Transverse colon (tissue), 4 donors: ENCODE data around the gene MBNL2. TPM values are rescaled to one million over a fixed set of nuclear protein-coding genes. Genes with fewer than 3 reads are reported as not detected.

Experiments used
- DNase-seq: peaks from one replicate; pipeline ENCODE4 v3.0.0-alpha.2; 2019
- H3K27ac ChIP-seq, 4 donors: fragments of 200-600 bp; sonication (generic); 2 replicates each; pipeline ENCODE4 v1.5.1; 2016 to 2018; ENCODE audit warnings: inconsistent platforms in 4 of 4
- H3K27me3 ChIP-seq: fragments of 200-600 bp; sonication (generic); 2 replicates; pipeline ENCODE4 v1.5.1; 2017; ENCODE audit warnings: inconsistent platforms
- H3K36me3 ChIP-seq, 4 donors: fragments of 200-600 bp; sonication (generic); 2 replicates each; pipeline ENCODE4 v1.5.1; 2017 to 2019; ENCODE audit warnings: inconsistent platforms in 4 of 4
- H3K4me1 ChIP-seq, 4 donors: fragments of 200-600 bp; sonication (generic); 2 replicates each; pipeline ENCODE4 v1.5.1; 2017 to 2020; ENCODE audit warnings: inconsistent platforms in 4 of 4
- H3K4me3 ChIP-seq, 4 donors: fragments of 200-600 bp; sonication (generic); 1 replicate in 1 of 4; 2 replicates in 3 of 4; pipeline versions ENCODE4 v1.5.1 to v1.6.1; 2017 to 2019; ENCODE audit warnings: inconsistent platforms in 4 of 4
- H3K9me3 ChIP-seq, 2 donors: fragments of 200-600 bp; sonication (generic); 2 replicates each; pipeline ENCODE4 v1.5.1; 2017 to 2019; ENCODE audit warnings: inconsistent platforms in 2 of 2
- EP300 ChIP-seq: sonication (generic); formaldehyde crosslinking; IDR thresholded peaks from one replicate; pipeline ENCODE4 v1.6.1; 2017; ENCODE audit warnings: antibody characterized with exemption, low read depth
- POLR2A ChIP-seq: fragments of 450-650 bp; IDR thresholded peaks from one replicate; pipeline ENCODE4 v1.6.1; 2016; ENCODE audit warnings: antibody characterized with exemption, mild to moderate bottlenecking, moderate library complexity
- POLR2AphosphoS5 ChIP-seq, 3 donors: sonication (generic); formaldehyde crosslinking; IDR thresholded peaks; one replicate each; pipeline ENCODE4 v1.6.1; 2016; ENCODE audit warnings: antibody characterized with exemption in 3 of 3
- WGBS, 2 donors: methylation state at CpG; one replicate each; pipeline ENCODE4 v1.1.5; 2018; ENCODE audit warnings: low coverage in 1 of 2; 5-methylcytosine and 5-hydroxymethylcytosine counted together
- in situ Hi-C, 4 donors: fragments of 200-750 bp; cut with MboI; loops; one replicate each; pipeline versions ENCODE4 v1.15.0 to v1.15.1; 2017; ENCODE audit warnings: low sequenced_read_pairs in 3 of 4, low pct_ligation_motif_present in 1 of 4, low pct_unique_long_range_greater_than_20kb in 1 of 4
- intact Hi-C: fragments of 100-400 bp; cut with DNase I; formaldehyde crosslinking; loops from one replicate; pipeline ENCODE4 v1.15.1; 2023; ENCODE audit warnings: low total_unique reads
- total RNA-seq, 4 donors: library from RNA; depleted of rRNA; stranded (reverse); fragments of >200 nt; gene quantifications; one replicate each; pipeline ENCODE4 v1.1.0, GENCODE V29; 2016
- TF ChIP-seq, protein P1 (sequence below), 5 experiments: fragments of 200-600 bp in 3 of 5; fragments of 450-650 bp in 2 of 5; sonication (generic) in 3 of 5; IDR thresholded peaks; 1 replicate in 2 of 5; 2 replicates in 3 of 5; pipeline ENCODE4 v1.5.1; 2016 to 2017; ENCODE audit warnings: antibody characterized with exemption in 5 of 5, inconsistent platforms in 3 of 5, mild to moderate bottlenecking in 2 of 5, moderate library complexity in 1 of 5

MBNL2 gene
- total RNA-seq, 4 donors from 2014 or later, result 26.9 to 53.7 (median 46.1) TPM

DNA sequence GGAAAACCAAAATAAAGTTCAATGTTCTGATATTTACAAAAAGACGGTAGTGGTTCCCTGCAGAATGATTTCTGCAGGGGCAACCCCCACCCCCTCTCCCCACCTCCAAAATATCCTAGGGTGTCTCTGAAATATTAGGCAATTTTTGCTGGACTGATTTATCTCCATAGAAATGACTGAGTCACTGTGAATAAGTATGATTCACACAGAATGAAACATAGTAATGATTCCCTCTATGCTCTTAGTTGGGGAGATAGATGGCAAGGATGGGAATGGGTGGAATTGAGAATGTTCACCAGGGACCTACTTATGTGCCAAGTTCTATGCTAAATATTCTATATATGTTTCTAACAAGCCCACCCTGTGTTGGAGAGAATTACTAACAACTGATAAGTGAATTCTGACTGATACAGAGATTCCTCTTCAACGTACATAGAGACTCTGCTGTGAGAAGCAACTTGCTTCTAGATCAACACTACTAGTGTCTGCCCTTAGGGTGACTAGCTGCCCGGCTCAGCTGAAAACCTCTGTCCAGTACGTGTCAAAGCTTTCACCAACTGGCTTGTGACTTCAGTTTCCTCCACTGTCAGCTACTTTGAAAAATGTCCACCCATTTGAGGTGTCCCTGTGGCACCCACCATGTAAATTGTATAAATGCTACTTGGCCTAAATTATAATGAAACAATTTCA lies 173.5 kb downstream of the MBNL2 start:
- DNase-seq, result no peak
- Histone ChIP-seq H3K4me3 (no peak overlapping the region), H3K4me1 (peaks cover 0 to 4% (median 0%) of the 10 kb centered on the region in 4 donors), H3K36me3 (peaks cover 0 to 24% (median 0%) of the 10 kb centered on the region in 4 donors), H3K27me3 (no peaks in the 10 kb centered on the region), H3K27ac (no peak overlapping the region), H3K9me3 (no peaks in the 10 kb centered on the region)
- in situ Hi-C loops (no loop called here), intact Hi-C loops (no loop called here)
- 88 to 100% methylated on average over 1 to 4 of the region's 4 CpGs for WGBS, 2 donors
- TF ChIP-seq, protein P1, sequence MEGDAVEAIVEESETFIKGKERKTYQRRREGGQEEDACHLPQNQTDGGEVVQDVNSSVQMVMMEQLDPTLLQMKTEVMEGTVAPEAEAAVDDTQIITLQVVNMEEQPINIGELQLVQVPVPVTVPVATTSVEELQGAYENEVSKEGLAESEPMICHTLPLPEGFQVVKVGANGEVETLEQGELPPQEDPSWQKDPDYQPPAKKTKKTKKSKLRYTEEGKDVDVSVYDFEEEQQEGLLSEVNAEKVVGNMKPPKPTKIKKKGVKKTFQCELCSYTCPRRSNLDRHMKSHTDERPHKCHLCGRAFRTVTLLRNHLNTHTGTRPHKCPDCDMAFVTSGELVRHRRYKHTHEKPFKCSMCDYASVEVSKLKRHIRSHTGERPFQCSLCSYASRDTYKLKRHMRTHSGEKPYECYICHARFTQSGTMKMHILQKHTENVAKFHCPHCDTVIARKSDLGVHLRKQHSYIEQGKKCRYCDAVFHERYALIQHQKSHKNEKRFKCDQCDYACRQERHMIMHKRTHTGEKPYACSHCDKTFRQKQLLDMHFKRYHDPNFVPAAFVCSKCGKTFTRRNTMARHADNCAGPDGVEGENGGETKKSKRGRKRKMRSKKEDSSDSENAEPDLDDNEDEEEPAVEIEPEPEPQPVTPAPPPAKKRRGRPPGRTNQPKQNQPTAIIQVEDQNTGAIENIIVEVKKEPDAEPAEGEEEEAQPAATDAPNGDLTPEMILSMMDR (IDR thresholded peaks at IDR 0.05), result no peak
- TF ChIP-seq EP300, result no peak
- no peak for TF ChIP-seq POLR2AphosphoS5 (IDR thresholded peaks at IDR 0.05)
- TF ChIP-seq POLR2A, result no peak

DNA sequence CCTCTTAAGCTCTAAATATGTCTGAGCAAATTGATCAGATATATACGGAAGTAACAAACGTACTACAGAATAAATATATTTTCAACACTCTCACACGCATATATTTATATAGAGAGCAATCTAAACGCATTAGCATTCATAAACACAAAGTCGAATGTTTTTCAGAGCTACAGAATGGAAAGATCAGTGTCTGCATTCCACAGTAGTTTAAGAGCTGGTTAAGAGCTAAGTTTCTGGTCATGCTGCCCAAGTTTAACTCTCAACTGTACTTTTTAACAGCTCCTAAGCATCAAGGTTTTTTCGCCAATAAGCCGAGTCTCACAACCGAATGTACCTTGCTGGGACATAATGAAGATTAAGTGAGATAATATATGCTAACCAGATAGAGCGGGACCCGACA lies 175.1 kb downstream of the MBNL2 start:
- Histone ChIP-seq H3K27me3 (no peaks in the 10 kb centered on the region), H3K9me3 (no peaks in the 10 kb centered on the region), H3K36me3 (peaks cover 0 to 10% (median 0%) of the 10 kb centered on the region in 4 donors), H3K4me1 (peaks cover 0 to 4% (median 0%) of the 10 kb centered on the region in 4 donors), H3K4me3 (no peak overlapping the region), H3K27ac (no peak overlapping the region)
- DNase-seq, result no peak
- in situ Hi-C loops, result no loop called here
- WGBS, 2 donors, result 78 to 86% methylated on average over 10 of the region's 10 CpGs
- TF ChIP-seq POLR2AphosphoS5 (IDR thresholded peaks at IDR 0.05), result no peak
- TF ChIP-seq, protein P1 (IDR thresholded peaks at IDR 0.05), result no peak
- no peak for TF ChIP-seq POLR2A
- TF ChIP-seq EP300, result no peak
- intact Hi-C loops, result no loop called here

DNA sequence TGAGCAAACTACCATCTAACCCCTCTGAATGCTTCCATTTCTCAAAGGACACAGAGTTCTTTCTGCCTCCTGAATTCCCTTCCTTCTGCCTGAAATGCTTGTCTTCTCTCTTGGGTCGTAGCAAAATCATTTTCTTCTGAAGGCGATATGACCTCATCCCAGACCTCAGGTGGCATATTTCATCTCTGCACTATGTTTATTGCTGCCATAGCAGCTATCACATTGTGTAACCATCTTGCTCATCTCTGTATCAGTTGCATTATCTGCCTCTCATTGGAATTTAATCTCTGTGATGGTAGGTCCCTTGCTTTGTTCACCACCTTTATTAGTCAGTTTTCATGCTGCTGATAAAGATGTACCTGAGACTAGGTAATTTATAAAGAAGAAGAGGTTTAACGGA lies 179.3 kb downstream of the MBNL2 start:
- TF ChIP-seq POLR2A, result no peak
- TF ChIP-seq, protein P1 (IDR thresholded peaks at IDR 0.05), result no peak
- no peak for TF ChIP-seq POLR2AphosphoS5 (IDR thresholded peaks at IDR 0.05)
- TF ChIP-seq EP300, result no peak
- intact Hi-C loops (no loop called here), in situ Hi-C loops (no loop called here)
- 50 to 63% methylated on average over 2 to 3 of the region's 3 CpGs for WGBS, 2 donors
- H3K4me3 ChIP-seq, result no peak overlapping the region
- no peak overlapping the region for H3K27ac ChIP-seq
- no peaks in the 10 kb centered on the region for H3K36me3 ChIP-seq
- H3K27me3 ChIP-seq, result no peaks in the 10 kb centered on the region
- peaks cover 0 to 9% (median 2%) of the 10 kb centered on the region in 4 donors for H3K4me1 ChIP-seq
- no peak for DNase-seq
- H3K9me3 ChIP-seq, result no peaks in the 10 kb centered on the region

DNA sequence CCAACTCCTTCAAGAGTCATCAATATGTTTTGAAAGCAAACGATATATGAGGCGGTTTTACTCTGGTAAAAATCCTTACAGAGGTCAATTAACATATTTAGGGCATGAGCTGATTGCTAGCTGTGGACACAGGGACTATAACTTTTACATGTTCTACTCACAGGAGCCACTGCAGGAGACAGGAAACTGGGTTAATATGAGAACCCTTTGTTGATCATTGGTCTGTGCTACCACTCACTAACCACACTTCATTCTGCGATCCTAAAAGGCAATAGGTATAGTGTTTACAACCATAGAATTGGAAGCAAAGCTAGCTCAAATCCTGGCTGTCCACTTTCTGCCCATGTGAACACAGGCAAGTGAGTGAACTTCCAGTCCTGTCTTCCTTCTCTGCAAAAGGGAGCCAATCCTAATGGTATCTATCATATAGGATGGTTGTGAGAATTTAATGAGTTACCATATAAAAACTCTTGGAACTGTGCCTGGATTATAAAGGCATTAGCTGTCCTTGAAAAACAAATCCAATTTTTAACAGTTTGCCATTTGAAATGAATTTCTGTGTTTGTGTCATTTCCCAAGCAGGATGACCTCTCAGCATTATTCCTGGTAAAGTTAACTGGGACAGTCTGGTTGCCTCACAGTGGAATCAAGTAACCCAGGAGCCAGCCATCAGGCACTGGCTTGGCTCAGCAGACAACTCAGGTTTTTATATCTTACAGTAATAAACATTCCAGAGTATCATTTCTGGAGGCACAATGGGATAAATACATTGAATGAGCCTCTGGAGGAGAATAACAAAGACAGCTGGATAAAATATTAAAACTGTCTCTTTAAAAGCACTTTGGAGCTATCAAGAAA lies 182.0 kb downstream of the MBNL2 start:
- intact Hi-C loops (no loop called here), in situ Hi-C loops (no loop called here)
- H3K27me3 ChIP-seq, result no peaks in the 10 kb centered on the region
- TF ChIP-seq POLR2AphosphoS5 (IDR thresholded peaks at IDR 0.05), result no peak
- no peak for TF ChIP-seq EP300
- TF ChIP-seq, protein P1 (IDR thresholded peaks at IDR 0.05), result no peak
- no peak for TF ChIP-seq POLR2A
- H3K9me3 ChIP-seq, result no peaks in the 10 kb centered on the region
- H3K27ac ChIP-seq, result no peak overlapping the region
- H3K4me1 ChIP-seq, result peaks cover 0 to 9% (median 0%) of the 10 kb centered on the region in 4 donors
- H3K4me3 ChIP-seq, result no peak overlapping the region
- WGBS, 2 donors, result 87 to 93% methylated on average over 3 of the region's 3 CpGs
- DNase-seq, result no peak
- H3K36me3 ChIP-seq, result no peaks in the 10 kb centered on the region
